GM21367 (cell line): Measurements from ENCODE around the gene BRF1.
"Not testable (repeated sequence)": the region's sequence is repeated elsewhere in the genome, so short reads cannot be mapped to it uniquely, and the experiment has no call there.

Experiments
- ATAC-seq: cut with Tn5 transposase; IDR thresholded peaks from one replicate; pipeline ENCODE4 v1.9.1; 2021; ENCODE audit not compliant: unreplicated experiment

BRF1 gene

DNA sequence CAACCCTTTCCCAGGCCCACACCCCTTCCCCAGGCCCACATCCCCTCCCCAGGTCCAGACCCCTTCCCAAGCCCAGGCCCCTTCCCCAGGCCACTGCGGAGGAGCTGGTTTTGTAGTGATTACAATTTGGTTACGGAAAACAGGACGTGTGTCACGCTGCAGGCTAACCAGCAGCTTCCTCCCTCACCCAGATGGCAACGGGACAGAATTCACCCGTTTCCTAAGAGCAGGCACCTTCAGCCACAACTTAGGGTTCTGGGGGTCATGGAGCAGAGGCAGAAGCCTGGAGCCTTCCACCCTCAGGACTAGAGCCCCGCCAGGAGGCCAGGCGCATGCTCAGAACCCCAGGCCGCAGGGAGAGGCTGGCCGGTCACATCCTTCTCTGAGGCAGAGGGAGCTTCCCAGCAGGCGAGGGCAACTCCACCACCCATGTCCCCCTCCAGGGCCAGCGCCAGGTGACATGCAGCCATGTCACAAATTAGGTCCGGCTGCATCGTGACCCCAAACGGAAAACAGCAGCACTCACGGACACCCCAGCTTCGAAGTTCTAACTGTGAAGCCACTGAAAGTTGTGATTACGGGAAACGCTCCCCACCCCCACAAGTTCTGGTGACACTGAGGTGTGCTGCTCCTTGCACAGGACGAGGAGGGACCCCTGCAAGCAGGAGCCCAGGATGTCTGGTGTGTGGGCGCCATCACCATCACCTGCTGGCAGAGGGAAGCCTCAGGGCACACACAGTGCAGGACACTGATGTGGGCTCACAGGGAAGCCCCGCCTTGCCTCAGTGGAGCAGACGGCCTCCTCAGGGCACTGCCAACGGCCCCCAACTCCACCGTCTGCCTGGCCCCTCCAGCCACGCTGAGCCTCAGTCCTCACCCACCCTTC lies 7.7 kb downstream of the BRF1 start:
- ATAC-seq, result no peak

DNA sequence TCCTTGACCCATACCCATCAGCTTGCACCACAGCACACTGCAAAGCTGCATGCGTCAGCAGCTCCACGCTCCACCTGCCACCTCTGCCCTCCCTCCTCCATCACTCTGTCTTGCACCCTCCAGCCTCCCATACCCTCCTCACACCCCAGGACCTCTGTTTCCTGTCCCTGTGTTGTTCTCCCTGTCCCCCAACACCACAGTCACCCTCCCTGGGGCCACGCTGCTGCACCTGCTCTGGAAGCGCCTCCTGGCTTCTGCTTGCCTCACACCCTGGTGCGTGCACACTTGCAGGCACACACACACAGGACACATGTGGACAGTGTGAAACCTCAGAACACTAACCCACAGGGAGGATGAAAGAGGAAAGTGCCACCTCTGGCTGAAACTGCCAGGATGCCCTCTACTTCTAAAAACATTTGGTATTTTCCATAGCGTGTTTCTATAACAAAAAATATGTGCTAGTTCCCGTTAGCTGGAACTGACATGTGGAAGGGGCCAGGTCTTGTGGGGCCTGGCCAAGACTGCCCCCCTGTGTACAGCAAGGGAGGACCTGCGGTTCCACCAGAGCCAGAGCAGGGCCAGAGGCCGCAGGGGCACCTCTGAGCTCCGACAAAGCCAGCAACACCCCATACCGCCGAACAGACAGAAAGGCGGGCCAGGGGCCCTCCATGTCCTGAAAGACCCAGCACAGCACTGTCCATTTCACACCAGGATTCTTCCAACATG lies 10.0 kb downstream of the BRF1 start:
- ATAC-seq, result no peak

DNA sequence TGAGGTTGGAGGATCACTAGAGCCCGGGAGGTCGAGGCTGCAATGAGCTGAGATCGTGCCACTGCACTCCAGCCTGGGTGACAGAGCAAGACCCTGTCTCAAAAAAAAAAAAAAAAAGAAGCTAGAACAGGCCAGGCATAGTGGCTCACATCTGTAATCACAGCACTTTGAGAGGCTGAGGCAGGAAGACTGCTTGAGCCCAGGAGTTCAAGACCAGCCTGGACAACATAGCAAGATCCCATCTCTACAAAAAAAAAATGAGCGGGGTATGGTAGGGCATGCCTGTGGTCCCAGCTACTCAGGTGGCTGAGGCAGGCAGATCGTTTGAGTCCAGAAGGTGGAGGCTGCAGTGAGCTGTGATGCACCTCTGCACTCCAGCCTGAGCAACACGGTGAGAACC lies 11.9 kb downstream of the BRF1 start:
- not testable (repeated sequence) for ATAC-seq

DNA sequence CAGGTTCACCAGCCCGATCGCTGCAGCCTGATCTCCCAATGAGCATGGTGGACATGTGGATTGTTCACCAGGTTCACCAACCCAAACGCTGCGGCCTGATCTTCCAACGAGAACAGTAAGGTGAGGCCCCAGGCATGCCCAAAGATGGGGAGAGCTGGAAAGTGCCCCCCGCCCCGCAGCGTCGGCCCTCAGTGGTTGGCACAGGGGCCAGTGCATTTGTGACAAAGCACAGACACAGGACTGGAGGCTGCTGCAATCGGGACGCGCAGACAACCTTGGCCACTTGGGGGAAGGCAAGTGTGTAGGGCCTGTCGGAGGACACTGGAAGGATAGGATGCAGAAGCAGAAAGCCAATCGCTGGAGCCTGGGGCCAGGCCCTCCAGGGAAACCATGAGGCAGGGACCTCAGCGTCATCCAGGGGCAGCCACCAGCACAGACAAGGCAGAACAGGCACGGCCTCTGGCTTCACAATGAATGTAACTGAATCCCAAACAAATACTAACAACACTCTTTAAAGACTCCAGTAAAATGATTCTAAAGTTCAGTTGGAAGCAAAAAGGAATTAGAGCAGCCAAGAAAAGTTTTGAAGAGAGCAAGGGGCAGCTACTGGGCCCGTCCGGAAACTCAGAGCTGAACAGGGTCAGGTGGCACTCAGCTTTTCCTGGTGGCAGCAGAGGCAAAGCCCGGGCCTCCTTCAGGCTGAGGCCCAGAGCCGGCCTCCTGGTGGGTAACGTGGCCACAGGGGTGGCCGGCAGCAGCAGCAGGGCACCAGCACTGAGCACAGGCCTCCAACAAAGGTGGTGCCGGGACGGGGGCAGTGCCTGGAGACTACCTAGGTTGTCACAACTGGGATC lies 13.3 kb downstream of the BRF1 start:
- no peak for ATAC-seq

DNA sequence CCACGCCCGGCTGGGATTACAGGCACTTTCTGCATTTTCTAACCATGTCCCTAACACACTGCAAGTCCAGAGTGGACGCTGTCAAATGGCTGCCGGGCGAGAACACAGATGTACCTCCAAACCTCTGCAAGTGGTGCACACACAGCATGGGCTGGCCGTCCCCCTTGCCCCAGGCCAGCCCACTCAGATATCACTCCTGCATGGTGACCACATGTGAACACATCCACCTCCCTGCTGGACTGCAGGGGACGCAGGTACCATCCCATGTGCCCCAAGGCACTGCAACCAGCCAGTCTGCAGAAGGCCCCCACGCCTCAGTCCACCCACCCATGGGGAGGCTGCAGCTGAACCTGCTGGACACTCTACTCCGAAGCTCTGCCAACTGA lies 14.0 kb downstream of the BRF1 start:
- no peak for ATAC-seq

DNA sequence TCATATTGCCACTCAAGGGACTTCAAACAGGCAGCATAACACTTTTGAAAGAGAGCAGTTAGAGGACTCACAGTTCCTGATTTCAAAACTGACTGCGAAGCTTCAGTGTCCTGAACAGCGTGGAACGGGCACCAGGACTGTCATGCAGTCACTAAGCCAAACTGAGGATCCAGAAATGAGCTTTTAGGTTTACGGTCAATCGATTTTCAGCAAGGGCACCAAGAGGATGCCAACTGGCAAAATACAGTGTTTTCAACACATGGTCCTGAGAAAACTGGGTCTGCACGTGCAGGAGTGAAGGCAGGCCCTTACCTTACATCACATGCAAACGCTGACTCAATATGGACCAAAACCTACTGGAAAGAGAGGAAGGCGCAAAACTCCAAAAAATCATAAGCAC lies 15.6 kb downstream of the BRF1 start:
- no peak for ATAC-seq

DNA sequence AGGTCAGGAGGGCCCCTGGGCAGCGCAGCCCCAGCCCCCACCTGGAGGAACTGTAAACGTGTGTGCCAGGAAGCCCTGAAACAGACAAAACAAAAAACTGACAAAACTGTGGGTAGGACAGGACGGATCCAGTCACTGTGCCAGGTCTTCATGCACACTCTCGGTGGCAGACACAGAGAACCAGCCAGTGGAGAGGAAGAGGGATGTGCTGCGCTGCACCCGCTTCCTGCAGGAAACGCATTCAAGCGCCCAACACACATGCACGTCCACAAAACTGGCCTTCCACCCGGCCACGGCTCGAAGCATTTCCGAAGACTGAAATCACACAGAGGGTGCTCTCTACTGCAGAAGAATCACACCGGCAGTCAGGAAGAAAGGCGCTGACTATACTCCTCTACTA lies 16.9 kb downstream of the BRF1 start:
- no peak for ATAC-seq

DNA sequence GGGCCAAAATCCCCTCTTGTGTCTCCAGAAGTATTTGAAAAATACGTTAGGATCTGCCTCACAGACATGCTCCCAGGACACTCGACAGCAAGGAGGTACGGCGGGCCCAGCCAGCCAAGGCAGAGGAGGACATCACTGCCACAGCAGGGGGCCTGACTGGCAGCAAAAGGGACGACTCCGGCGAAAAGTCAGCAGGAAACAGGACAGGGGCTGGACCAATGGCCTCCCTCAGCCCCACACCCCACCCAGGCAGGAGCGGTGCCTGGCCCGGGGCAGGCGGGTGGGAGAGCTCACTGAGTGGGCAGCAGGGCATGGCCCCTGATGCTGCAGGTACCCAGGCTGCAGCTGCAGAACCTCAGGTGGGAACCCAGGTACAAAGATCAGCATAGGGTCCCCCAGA lies 17.8 kb downstream of the BRF1 start:
- no peak for ATAC-seq

DNA sequence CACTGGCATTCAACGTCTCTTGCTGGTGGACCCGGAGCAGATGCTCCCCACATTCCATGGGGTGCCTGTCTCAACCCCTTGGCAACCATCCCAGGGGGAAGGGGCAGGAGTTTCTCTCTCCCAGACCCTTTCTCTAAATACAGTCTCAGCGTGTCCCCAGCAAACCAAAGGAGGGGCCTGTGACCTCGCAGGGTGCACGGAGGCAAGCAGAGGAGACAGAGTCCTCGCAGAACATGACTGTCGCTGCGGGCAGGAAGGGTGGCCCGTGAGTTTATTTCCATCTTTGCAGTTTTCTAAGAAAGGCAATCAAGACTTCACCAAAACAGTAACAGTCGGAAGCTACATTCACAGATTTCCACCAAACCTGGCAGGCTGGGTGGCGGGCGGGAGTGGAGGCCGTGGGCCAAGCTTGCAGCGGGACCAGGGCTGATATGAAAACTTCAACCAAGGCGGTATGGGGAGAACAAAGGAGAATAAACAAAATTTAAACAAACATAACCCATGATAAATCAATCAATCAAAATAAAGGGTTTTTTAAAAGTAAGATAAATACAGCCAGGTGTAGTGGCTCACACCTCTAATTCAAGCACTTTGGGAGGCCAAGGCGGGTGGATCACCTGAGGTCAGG lies 18.6 kb downstream of the BRF1 start:
- ATAC-seq, result no peak

DNA sequence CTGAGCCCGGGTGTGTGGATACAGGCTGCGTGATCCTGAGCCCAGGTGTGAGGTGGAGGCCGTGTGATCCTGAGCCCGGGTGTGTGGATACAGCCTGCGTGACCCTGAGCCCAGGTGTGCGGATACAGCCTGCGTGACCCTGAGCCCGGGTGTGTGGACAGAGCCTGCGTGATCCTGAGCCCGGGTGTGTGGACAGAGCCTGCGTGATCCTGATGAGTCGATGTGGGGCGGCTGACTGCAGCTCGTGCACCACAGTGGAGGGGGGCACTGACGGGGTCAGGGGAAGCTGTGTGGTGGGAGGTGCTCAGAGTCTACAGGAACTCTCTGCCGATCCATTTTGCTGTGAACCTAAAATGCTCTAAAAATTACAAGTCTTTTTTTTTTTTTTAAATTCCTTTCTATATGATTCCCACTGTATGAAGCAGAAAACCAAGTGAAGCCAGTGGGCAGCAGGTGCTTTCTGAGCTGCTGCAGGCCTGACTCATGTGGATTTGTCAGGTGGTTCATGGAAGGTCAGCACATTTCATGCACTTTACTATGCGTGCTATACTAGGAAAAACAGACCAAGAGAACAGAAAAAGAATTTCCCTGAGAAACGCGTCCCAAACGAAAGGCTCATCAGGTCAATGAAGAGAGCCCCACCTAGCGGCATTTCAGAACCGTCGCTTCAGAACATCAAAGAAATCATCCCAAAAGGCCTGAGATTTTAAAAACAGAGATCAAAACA lies 19.3 kb downstream of the BRF1 start:
- ATAC-seq, result no peak

DNA sequence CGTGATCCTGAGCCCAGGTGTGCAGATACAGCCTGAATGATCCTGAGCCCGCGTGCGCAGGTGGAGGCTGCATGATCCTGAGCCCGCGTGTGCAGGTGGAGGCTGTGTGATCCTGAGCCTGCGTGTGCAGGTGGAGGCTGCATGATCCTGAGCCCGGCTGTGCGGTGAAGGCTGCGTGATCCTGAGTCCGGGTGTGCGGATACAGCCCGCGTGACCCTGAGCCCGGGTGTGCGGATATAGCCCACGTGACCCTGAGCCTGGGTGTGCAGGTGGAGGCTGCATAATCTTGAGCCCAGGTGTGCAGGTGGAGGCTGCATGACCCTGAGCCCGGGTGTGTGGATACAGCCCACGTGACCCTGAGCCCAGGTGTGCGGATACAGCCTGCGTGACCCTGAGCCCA lies 20.3 kb downstream of the BRF1 start:
- no peak for ATAC-seq

DNA sequence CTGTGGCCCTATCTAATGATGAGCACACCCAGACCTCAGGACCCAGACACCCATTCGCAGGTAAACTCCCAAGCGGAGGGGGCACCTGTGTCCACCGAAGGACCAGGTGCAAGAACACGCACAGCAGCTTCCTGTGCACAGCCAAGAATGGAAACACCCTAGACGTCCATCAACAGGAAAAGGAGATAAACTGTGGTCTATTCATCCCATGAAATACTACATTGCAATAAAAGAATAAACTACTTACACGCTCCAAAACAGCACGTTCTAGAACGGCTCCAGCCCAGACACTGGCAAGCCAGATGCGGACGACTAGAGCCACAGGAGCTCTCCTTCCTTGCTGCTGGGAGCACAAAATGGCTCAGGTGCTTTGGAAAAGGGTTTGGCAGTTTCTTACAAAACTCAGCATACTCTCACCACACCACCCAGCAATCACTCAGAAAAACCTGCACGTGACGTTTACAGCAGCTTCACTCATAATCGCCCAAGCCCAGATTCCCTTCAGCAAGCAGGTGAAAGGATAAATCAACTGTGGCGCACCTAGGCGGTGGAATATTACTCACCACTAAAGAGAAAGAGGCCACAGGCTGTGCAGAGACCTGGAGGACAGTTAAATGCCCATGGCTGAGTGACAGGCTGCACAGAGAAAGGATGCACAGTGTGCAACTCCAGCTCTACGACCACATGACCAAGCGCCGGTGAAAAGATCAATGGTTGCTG lies 21.0 kb downstream of the BRF1 start:
- ATAC-seq, result no peak

DNA sequence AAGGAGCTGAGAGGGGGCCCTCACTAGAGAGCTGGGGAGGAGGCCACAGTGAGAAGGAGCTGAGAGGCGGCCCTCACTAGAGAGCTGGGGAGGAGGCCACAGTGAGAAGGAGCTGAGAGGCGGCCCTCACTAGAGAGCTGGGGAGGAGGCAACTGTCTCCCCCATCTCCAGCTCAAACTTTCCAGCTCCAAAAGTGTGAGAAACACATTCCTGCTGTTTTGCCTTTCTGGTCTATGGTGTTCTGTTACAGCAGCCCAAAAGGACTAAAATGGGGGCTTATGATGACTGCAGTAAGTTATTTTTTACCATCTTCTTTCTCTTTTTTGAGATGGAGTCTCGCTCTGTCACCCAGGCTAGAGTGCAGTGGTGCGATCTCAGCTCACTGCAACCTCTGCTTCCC lies 23.4 kb downstream of the BRF1 start:
- not testable (repeated sequence) for ATAC-seq

DNA sequence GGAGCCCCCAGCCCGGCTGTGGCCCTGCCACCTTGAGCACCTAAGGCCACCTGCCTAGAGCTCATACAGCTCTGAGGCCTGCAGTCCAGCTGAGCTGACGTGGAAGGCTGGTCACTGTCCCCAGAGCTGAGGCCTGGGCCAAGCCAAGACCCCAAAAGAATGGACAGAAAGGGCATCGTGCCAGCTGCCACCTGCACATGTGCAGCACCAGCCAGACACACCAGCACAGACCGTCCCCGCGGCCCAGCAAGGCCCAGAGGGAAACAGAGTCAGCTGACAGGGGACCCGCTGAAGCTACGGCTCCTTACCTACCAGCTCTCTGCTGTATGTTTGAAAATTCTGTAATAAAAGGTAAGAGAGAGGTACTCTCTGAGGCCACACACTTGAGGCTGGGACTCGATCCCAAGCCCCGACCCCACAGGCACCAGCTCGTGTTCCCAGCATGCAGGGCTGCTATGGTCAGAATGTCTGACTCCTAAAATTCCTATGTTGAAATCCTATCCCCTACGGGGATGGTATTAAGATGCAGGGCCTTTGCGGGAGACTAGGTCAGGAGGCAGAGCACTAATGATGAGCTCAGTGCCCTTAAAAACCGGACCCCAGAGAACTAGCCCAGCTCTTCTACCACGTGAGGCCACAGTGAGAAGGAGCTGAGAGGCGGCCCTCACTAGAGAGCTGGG lies 25.4 kb downstream of the BRF1 start:
- no peak for ATAC-seq

DNA sequence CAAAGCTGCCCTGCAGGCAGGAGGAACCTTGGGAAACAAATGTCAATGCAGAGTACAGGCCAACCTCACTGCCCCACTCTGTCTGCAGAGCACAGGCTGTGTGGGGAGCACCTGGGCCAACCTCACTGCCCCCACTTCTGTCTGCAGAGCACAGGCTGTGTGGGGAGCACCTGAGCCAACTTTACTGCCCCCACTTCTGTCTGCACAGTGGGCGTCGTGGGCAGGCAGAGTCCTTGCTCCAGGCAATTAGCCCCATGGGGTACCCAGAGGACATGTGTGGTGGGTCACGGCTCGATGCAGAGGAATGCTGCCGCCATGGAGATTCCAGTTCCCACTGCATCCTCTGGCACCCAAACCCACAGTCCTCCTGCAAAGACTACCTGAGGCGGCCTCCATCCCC lies 26.2 kb downstream of the BRF1 start:
- ATAC-seq, result no peak

DNA sequence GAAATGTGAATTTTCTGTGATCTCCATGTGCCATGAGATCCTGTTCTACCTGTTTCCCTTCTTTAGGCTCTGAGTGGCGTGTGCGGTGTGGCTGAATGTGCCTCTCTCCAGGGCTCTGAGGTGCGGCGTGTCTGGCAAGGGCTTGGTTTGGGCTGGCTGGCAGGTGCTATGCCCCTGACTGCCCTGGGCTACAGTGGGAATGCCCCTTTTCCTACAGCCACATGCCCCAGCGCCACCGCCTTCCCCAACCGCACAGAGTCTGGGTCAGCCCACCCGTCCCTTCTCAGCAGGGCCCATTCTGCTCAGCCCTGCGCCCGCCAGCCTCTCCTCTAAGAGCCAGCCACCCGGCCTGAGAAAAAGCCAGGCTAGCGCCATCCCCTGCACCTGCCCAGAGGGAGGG lies 27.7 kb downstream of the BRF1 start:
- ATAC-seq, result no peak

DNA sequence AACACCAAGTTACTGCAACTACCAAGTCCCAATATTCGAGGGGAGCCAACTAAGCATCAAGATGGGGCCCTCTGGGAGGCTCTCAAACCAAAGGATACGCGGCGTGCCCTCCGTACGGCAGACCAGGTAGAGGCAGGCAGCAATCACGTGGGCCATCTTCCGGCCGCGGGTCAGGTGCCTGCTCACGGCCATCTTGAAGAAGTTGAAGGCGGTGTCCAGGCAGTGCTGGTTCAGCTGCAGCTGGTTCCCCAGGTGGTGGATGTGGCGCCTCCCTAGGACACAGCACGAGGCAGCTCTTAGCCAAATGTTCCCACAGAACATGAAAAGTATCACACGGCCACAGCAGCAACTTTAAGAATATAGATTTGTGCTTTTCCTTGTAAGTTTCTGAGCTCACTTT lies 28.2 kb downstream of the BRF1 start:
- no peak for ATAC-seq

DNA sequence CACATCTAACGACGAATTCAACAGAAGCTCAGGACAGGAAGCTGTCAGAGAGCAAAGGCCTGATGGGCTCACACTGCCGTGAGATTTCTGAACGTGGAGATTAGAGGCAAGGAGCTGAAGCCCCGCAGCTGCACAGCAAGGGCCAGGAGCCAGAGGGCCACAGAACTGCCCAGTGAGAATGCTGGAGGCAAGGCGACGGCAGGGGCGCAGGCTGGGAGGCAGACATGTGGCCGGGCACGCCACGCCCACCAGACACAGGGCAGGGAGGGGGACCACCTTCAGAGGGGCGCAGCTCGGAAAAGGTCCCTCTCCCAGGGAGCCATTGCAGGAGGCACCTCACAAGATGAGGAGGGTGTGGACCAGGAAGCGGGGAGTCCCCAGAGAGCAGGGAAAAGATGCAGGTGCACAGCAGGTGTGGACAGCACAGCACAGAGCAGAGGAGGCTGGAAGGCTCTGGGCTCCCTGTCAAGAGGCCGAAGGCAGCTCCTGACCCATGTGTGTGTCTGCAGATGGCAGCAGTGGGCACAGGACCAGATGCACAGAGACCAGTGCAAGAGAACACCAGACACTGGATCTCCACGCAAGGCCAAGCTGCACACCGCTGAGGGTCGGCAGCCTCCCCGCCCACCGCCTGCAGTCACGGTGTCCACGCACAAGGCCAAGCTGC lies 29.4 kb downstream of the BRF1 start:
- no peak for ATAC-seq

DNA sequence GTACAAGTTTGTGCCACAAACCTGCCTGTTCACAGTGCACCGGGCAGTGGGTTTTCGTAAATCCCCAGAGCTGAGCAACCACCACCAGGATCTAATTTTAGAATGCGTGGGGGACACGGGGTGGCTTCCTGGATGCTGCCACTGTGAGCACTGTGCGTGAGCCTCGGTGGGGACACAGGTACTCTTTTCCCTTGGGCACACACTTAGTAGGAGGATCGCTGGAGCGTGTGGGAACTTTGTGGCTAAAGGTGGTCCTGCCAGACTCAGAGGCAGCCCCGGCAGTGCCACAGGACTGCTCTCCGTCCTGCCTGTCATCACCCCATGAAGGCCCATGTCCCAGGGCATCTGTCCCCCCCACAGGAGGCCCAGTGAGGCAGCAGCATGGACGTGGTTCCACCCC lies 31.4 kb downstream of the BRF1 start:
- no peak for ATAC-seq
